Ovary (tissue), 3 donors: ENCODE data around the gene ARF1.

Experiments
- CTCF ChIP-seq, 3 donors: fragments of 450-650 bp in 2 of 3; fragments of 200-600 bp in 1 of 3; IDR thresholded peaks; one replicate each; pipeline versions ENCODE4 v1.5.1 to v1.8.0; 2016 to 2022; ENCODE audit warnings: antibody characterized with exemption in 3 of 3, mild to moderate bottlenecking in 1 of 3
- EP300 ChIP-seq: sonication (generic); formaldehyde crosslinking; IDR thresholded peaks from one replicate; pipeline ENCODE4 v1.6.1; 2017; ENCODE audit warnings: antibody characterized with exemption
- POLR2A ChIP-seq: fragments of 450-650 bp; IDR thresholded peaks from one replicate; pipeline ENCODE4 v1.6.1; 2017; ENCODE audit warnings: antibody characterized with exemption, mild to moderate bottlenecking, moderate library complexity
- donor health status: DM: no; HTN: no; CAD: no.

- TF ChIP-seq EP300 (no peak), CTCF (IDR thresholded peaks at IDR 0.05) (no peak), POLR2A (no peak)
Measured at GRCh38 chr1:228114827-228115226, 32.3 kb downstream of the ARF1 start.
